Effector memory CD4-positive, alpha-beta T cell (primary cell): ENCODE results near the gene ESR2.
A peak's percentile ranks its signal among the peaks of the same experiment; 100 is the strongest.
"Not testable (repeated sequence)": the region's sequence is repeated elsewhere in the genome, so short reads cannot be mapped to it uniquely, and the experiment has no call there.

ENCODE experiments used
- DNase-seq, 3 donors: peaks; one replicate each; pipeline ENCODE4 v3.0.0-alpha.2; 2020
- H3K27ac ChIP-seq: 2 replicates; pipeline ENCODE4 v1.7.0; 2013; ENCODE audit warnings: mild to moderate bottlenecking, low read length, moderate library complexity; ENCODE audit not compliant: insufficient read depth, poor library complexity, severe bottlenecking
- H3K27me3 ChIP-seq: replicated peaks from 2 replicates; pipeline ENCODE4 v1.7.0; 2013; ENCODE audit warnings: mild to moderate bottlenecking, low read length; ENCODE audit not compliant: insufficient read depth, control insufficient read depth, poor library complexity, severe bottlenecking
- H3K36me3 ChIP-seq: 2 replicates; pipeline ENCODE4 v1.7.0; 2013; ENCODE audit warnings: mild to moderate bottlenecking, low read length, moderate library complexity; ENCODE audit not compliant: control insufficient read depth, insufficient read depth
- H3K4me1 ChIP-seq: 2 replicates; pipeline ENCODE4 v1.7.0; 2013; ENCODE audit warnings: low read length, mild to moderate bottlenecking; ENCODE audit not compliant: control insufficient read depth, insufficient read depth, poor library complexity, severe bottlenecking
- H3K4me3 ChIP-seq: 2 replicates; pipeline ENCODE4 v1.7.0; 2013; ENCODE audit warnings: low read length, low read depth, mild to moderate bottlenecking; ENCODE audit not compliant: insufficient read depth, poor library complexity, severe bottlenecking
- H3K9me3 ChIP-seq: 2 replicates; pipeline ENCODE4 v1.7.0; 2013; ENCODE audit warnings: mild to moderate bottlenecking, low read length, moderate library complexity; ENCODE audit not compliant: control insufficient read depth

ESR2 gene

DNA sequence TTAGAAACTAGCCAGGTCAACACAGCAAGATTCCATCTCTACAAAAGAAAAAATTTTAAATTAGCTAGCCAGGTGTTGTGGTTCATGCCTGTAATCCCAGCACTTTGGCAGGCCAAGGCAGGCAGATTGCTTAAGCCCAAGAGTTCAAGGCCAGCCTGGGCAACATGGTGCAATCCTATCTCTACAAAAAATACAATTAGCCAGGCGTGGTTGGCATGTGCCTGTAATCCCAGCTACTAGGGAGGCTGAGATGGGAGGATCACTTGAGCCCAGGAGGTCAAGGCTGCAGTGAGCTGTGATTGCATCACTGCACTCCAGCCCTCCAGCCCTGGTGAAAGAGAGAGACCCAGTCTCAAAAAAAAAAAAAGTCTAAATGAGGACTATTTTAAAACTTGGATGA is 24.5 kb upstream of the ESR2 start:
- H3K27me3 ChIP-seq, H3K27ac ChIP-seq, H3K4me1 ChIP-seq, DNase-seq, H3K9me3 ChIP-seq, H3K4me3 ChIP-seq, H3K36me3 ChIP-seq: not testable (repeated sequence)

DNA sequence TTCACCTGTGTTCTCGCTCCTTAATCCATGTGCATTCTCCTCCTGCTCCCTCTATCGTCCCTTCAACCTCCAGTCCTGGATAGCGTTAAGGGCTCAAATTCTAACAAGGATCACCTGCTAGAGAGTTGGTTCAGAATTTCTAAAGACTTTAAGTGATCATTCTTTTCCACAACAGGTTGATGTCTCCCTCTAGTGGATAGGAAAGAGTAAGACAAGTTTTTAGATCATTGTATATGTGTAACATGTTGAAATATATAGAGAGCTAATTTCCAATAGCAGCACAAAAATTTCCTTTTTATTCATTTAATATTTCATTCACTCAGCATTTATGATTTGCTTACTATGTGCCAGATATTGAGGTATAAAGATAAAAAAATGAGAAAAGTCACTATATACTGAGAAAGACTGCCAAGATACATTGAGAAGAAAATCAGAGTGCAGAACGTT is 9.3 kb upstream of the ESR2 start:
- no peak overlapping the region for H3K27ac ChIP-seq
- no peak overlapping the region for H3K4me3 ChIP-seq
- H3K4me1 ChIP-seq = no peaks in the 10 kb centered on the region
- no peaks in the 10 kb centered on the region for H3K9me3 ChIP-seq
- H3K27me3 ChIP-seq = no peaks in the 10 kb centered on the region
- H3K36me3 ChIP-seq = no peaks in the 10 kb centered on the region
- DNase-seq = no peak

DNA sequence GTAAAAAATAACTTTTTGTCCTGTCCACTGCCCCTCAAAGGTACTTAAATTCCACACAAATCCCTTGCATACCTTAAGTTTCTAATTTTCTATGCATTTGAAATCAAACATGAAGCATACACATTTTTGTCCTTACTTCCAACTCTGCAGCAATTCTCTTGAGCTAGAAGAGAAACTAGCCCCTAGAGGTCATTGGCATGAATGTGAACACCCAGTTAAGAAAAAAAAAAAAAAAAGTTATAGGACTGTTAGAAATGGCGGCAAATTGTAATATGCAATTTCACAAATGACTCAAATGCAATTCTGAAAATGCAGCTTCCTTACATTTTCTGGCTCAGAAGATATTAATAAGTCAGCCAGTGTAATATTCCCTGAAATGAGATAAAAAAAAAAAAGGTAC is 4.6 kb upstream of the ESR2 start:
- H3K4me3 ChIP-seq = no peak overlapping the region
- no peak overlapping the region for H3K27ac ChIP-seq
- H3K36me3 ChIP-seq = no peaks in the 10 kb centered on the region
- H3K4me1 ChIP-seq = peaks cover 3% of the 10 kb centered on the region
- no peak for DNase-seq
- H3K9me3 ChIP-seq = no peaks in the 10 kb centered on the region
- no peaks in the 10 kb centered on the region for H3K27me3 ChIP-seq

DNA sequence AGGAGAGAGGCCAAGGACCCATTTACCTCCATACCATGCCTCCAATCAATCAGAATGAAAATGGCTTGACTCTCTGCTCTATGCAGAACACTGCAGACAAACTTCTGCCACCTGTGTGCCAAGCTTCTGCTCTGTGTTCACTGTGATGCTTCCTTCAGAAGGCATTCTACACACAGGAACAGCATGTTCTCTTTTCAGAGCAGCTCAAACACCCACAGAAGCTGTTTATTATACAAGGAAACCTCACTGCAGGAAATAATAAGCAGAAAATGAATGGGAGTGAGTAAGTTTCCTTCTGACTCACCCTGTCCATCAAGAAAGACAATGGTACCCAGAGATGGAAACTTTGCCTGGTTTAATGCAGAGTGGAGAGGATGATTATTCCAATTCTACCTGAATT is 2.4 kb upstream of the ESR2 start:
- no peak overlapping the region for H3K4me3 ChIP-seq
- H3K36me3 ChIP-seq = no peaks in the 10 kb centered on the region
- no peak for DNase-seq
- H3K27ac ChIP-seq = no peak overlapping the region
- no peaks in the 10 kb centered on the region for H3K27me3 ChIP-seq
- no peaks in the 10 kb centered on the region for H3K9me3 ChIP-seq
- H3K4me1 ChIP-seq = peaks cover 4% of the 10 kb centered on the region

DNA sequence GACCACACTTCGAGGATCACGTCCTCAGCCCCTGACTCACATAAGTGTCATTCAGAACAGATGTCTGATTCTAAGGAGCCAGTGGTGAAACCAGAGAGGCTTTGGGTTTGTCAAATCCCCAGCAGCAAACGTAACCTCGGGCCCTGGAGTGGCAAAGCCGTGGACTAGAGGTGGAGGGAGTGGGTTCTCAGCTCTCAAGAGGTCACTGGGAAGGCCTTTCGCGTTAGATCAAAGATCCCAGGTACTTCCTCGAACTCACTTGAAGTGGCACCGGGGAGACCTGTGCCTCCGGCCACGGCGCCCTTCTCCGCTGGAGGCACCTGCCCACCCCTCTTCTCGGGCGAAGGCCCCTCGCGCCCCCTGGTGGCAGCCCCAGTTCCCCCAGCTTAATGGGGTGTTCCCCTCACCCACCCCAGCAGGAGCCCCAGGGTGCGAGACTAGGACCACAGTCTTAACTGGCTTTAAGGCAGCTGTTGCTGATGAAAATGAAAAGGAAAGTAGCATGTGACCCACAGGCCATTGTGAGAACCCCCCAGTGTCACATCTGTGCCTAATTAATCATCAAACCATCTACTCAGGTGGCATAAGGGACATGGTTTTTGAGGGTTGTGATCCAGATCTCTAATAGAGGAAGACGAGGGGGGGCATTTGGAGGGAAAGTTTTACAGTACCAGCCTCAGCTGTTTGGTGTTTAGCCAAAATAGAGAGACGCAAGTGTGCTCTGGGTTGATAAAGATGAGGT is 672 bp upstream of the ESR2 start:
- Histone ChIP-seq H3K36me3 (no peaks in the 10 kb centered on the region), H3K9me3 (no peaks in the 10 kb centered on the region), H3K4me1 (peaks cover 4% of the 10 kb centered on the region), H3K27ac (no peak overlapping the region), H3K4me3 (peak overlapping the region; percentile 41), H3K27me3 (no peaks in the 10 kb centered on the region)
- peak; percentile 46 to 65 (median 55) for DNase-seq

- Histone ChIP-seq H3K9me3 (no peaks in the 10 kb centered on the region), H3K4me3 (no peak overlapping the region), H3K27me3 (no peaks in the 10 kb centered on the region), H3K36me3 (no peaks in the 10 kb centered on the region), H3K4me1 (peaks cover 4% of the 10 kb centered on the region), H3K27ac (no peak overlapping the region)
- no peak for DNase-seq
These were observed 2.0 kb downstream of the ESR2 start for GRCh38 chr14:64292197-64292596.

DNA sequence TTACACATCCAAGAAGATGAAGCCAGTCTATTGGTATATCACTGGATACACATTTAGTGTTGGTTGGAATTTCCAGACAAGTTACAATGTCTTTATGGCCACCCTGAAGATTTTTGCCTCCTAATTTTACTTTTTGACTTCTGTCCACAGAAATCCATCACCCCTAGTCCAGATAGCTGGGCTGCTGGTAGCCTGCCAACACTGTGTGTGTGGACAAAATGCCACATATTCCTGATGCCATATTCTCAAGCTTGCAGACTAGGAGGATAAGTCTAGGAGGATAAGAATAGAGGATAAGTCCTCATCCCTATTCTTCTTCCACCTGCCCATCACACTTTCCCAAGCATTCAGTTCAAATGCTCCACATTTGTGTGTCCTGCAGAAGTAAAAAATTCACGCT is 4.6 kb downstream of the ESR2 start:
- H3K36me3 ChIP-seq = no peaks in the 10 kb centered on the region
- no peak overlapping the region for H3K27ac ChIP-seq

GRCh38 chr14:64281805-64282204 is 12.4 kb downstream of the ESR2 start:
- Histone ChIP-seq H3K4me3 (no peak overlapping the region), H3K9me3 (no peaks in the 10 kb centered on the region), H3K27ac (no peak overlapping the region), H3K4me1 (no peaks in the 10 kb centered on the region), H3K36me3 (no peaks in the 10 kb centered on the region), H3K27me3 (no peaks in the 10 kb centered on the region)
- DNase-seq = no peak

More for the DNA sequence above, 4.6 kb downstream of the ESR2 start:
- Histone ChIP-seq H3K9me3 (no peaks in the 10 kb centered on the region), H3K27me3 (no peaks in the 10 kb centered on the region), H3K4me1 (peaks cover 4% of the 10 kb centered on the region), H3K4me3 (no peak overlapping the region)
- no peak for DNase-seq

DNA sequence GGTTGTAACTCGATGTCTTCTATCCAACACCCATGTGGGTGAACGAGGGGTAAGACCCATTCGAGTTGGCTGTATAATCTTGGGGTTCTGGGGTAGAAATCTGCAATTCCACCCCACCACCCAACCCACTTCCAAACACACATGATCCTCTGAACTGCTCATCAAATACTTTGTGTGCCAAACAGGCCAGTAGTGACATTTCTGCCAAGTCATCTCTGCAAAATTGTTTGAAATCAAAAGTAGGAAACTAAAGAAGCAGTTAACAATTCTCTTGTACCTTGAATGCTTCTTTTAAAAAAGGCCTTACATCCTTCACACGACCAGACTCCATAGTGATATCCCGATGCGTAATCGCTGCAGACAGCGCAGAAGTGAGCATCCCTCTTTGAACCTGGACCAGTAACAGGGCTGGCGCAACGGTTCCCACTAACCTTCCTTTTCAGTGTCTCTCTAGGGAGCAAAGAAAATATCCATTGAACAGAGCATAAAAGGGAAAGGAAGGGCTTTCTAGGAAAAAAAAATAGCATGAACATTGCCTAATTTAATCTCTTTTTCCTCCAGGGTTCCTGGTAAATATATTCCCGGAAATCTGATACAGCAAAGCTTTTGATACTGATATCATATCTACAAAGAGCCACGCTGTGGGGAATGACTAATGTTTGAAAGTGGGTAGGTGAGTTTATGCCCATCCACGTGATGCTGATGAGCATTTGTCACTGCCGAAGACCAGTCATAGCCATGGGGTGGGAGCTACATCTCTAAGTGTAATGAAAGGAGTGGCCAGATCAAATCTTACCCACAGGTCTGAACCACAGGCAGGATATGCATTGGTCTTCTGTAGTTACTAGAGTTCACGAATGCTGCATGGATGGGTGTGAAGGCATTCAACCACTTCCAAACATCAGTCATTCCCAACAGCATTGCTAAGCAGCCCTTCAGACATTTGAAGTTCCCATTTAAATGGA is 14.2 kb downstream of the ESR2 start:
- Histone ChIP-seq H3K27me3 (no peaks in the 10 kb centered on the region), H3K27ac (no peak overlapping the region), H3K36me3 (no peaks in the 10 kb centered on the region), H3K4me3 (no peak overlapping the region), H3K4me1 (no peaks in the 10 kb centered on the region), H3K9me3 (no peaks in the 10 kb centered on the region)
- DNase-seq = no peak

GRCh38 chr14:64278458-64278857 is 15.7 kb downstream of the ESR2 start:
- H3K27me3 ChIP-seq = no peaks in the 10 kb centered on the region
- DNase-seq = no peak
- no peaks in the 10 kb centered on the region for H3K9me3 ChIP-seq
- no peak overlapping the region for H3K4me3 ChIP-seq
- no peak overlapping the region for H3K27ac ChIP-seq
- H3K4me1 ChIP-seq = no peaks in the 10 kb centered on the region
- H3K36me3 ChIP-seq = no peaks in the 10 kb centered on the region
